ENCODE results near the gene S100A13. TPM values are rescaled to one million over a fixed set of nuclear protein-coding genes. Genes with fewer than 3 reads are reported as not detected.
A peak's percentile ranks its signal among the peaks of the same experiment; 100 is the strongest.

Gene S100A13
- total and polyA plus RNA-seq, 9 of the 15 experiments (the other 6 are each of a cell fraction or from before 2014, with no cell fraction given): 41.9 to 129 (median 58.0) TPM

DNA sequence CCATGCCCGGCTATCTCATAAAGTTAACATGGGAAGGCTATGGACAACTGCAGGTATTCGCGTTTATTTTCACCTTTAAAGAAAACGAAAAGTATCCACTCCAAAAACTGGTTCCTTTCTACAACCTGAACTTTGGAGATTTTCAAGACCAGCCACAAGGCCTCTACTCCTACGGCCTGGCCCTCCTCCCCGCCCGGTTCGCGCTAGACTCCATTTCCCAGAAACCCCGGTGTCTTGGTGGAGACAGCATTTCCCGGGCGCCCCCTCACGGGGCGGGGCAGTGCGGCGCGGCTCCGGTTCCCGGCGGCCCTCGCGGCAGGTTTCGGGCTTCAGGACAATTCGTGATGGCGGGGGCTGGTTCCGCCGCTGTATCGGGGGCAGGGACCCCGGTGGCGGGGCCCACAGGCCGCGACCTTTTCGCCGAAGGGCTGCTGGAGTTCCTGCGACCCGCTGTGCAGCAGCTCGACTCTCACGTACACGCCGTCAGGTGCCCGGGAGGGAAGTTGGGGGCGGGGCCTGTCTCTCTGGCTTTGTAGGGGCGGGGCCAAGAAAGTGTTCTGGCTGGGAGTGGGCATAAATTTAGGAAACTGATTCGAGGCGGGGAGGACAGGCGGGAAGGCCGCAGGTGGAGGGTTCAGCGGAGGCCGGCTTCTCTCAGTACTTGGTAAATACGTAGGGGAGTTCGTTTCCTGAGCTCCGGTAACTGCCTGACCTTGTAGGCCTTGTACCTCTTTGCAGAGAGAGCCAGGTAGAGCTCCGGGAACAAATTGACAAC lies 31.3 kb upstream of the S100A13 start, which contains the start of gene SNAPIN (continued):
- TF ChIP-seq SRF (CRISPR knock-in tag; IDR thresholded peaks at IDR 0.05) (peak in 1 of 2 experiments; percentile 74; a peak in 1 of 4 replicates), CC2D1A (IDR thresholded peaks at IDR 0.05) (no peak), ZNF707 (CRISPR knock-in tag; conservative IDR thresholded peaks at IDR 0.05) (no peak), CEBPZ (IDR thresholded peaks at IDR 0.05; ENCODE audit: borderline replicate concordance, low read depth, low read length) (no peak), SMARCA4 (IDR thresholded peaks at IDR 0.05) (no peak), ZKSCAN3 (CRISPR knock-in tag; IDR thresholded peaks at IDR 0.05) (no peak), ZNF778 (CRISPR knock-in tag; IDR thresholded peaks at IDR 0.05) (no peak), CHD4 (IDR thresholded peaks at IDR 0.05; ENCODE audit: insufficient read depth, insufficient replicate concordance, low read depth, low read length, poor library complexity, severe bottlenecking) (no peak), EGR1 (conservative IDR thresholded peaks at IDR 0.05) (peak; percentile 93), NFIX (CRISPR knock-in tag; IDR thresholded peaks at IDR 0.05; ENCODE audit: low read depth) (no peak), CBFA2T2 (conservative IDR thresholded peaks at IDR 0.05) (no peak), EP300 (IDR thresholded peaks at IDR 0.05; ENCODE audit: low read length) (no peak), CEBPB (tag; IDR thresholded peaks at IDR 0.05) (no peak), PCBP2 (IDR thresholded peaks at IDR 0.05; ENCODE audit: low read depth, low read length, poor library complexity, severe bottlenecking) (no peak), TRIM24 (IDR thresholded peaks at IDR 0.05) (no peak), ZNF408 (CRISPR knock-in tag; IDR thresholded peaks at IDR 0.05; ENCODE audit: low read depth) (no peak), FOXJ2 (tag; IDR thresholded peaks at IDR 0.05) (no peak), CHD1 (IDR thresholded peaks at IDR 0.05; ENCODE audit: low read length) (no peak)
- TF ChIP-seq, protein P1, sequence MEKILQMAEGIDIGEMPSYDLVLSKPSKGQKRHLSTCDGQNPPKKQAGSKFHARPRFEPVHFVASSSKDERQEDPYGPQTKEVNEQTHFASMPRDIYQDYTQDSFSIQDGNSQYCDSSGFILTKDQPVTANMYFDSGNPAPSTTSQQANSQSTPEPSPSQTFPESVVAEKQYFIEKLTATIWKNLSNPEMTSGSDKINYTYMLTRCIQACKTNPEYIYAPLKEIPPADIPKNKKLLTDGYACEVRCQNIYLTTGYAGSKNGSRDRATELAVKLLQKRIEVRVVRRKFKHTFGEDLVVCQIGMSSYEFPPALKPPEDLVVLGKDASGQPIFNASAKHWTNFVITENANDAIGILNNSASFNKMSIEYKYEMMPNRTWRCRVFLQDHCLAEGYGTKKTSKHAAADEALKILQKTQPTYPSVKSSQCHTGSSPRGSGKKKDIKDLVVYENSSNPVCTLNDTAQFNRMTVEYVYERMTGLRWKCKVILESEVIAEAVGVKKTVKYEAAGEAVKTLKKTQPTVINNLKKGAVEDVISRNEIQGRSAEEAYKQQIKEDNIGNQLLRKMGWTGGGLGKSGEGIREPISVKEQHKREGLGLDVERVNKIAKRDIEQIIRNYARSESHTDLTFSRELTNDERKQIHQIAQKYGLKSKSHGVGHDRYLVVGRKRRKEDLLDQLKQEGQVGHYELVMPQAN (IDR thresholded peaks at IDR 0.05; ENCODE audit: borderline replicate concordance): no peak; the same call in 1 of the 2 replicates
- TF ChIP-seq, protein P2, sequence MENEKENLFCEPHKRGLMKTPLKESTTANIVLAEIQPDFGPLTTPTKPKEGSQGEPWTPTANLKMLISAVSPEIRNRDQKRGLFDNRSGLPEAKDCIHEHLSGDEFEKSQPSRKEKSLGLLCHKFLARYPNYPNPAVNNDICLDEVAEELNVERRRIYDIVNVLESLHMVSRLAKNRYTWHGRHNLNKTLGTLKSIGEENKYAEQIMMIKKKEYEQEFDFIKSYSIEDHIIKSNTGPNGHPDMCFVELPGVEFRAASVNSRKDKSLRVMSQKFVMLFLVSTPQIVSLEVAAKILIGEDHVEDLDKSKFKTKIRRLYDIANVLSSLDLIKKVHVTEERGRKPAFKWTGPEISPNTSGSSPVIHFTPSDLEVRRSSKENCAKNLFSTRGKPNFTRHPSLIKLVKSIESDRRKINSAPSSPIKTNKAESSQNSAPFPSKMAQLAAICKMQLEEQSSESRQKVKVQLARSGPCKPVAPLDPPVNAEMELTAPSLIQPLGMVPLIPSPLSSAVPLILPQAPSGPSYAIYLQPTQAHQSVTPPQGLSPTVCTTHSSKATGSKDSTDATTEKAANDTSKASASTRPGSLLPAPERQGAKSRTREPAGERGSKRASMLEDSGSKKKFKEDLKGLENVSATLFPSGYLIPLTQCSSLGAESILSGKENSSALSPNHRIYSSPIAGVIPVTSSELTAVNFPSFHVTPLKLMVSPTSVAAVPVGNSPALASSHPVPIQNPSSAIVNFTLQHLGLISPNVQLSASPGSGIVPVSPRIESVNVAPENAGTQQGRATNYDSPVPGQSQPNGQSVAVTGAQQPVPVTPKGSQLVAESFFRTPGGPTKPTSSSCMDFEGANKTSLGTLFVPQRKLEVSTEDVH (IDR thresholded peaks at IDR 0.05; ENCODE audit: low read depth, partially characterized antibody): peak; percentile 36

All from K562 (cell line).